Skeletal muscle satellite cell (primary cell): ENCODE results near the gene RAD51B.

Experiments
- H3K27me3 ChIP-seq: 2 replicates; pipeline ENCODE4 v1.7.0; 2013; ENCODE audit warnings: low read length; ENCODE audit not compliant: control insufficient read depth, insufficient read depth
- H3K36me3 ChIP-seq: 2 replicates; pipeline ENCODE4 v1.7.0; 2013; ENCODE audit warnings: mild to moderate bottlenecking, control low read depth, low read length; ENCODE audit not compliant: insufficient read depth
- H3K4me1 ChIP-seq: 2 replicates; pipeline ENCODE4 v1.7.0; 2013; ENCODE audit warnings: low read length; ENCODE audit not compliant: control insufficient read depth, insufficient read depth
- H3K4me2 ChIP-seq: 2 replicates; pipeline ENCODE4 v1.7.0; 2013; ENCODE audit warnings: mild to moderate bottlenecking, low read length
- H3K4me3 ChIP-seq: 2 replicates; pipeline ENCODE4 v1.7.0; 2013; ENCODE audit warnings: low read length
- H3K9ac ChIP-seq: 2 replicates; pipeline ENCODE4 v1.7.0; 2013; ENCODE audit warnings: mild to moderate bottlenecking, low read depth, low read length, moderate library complexity
- H3K9me3 ChIP-seq: replicated peaks from 2 replicates; pipeline ENCODE4 v1.7.0; 2013; ENCODE audit warnings: mild to moderate bottlenecking, control low read depth, low read length

Gene RAD51B

GRCh38 chr14:68744613-68745012 lies 925.0 kb downstream of the RAD51B start:
- H3K4me1 ChIP-seq = no peaks in the 10 kb centered on the region
- no peaks in the 10 kb centered on the region for H3K9me3 ChIP-seq
- no peaks in the 10 kb centered on the region for H3K36me3 ChIP-seq
- H3K4me3 ChIP-seq = no peak overlapping the region
- H3K4me2 ChIP-seq = no peak overlapping the region
- no peak overlapping the region for H3K9ac ChIP-seq
- no peaks in the 10 kb centered on the region for H3K27me3 ChIP-seq

GRCh38 chr14:68747393-68747792 lies 927.8 kb downstream of the RAD51B start:
- Histone ChIP-seq H3K4me2 (no peak overlapping the region), H3K4me1 (no peaks in the 10 kb centered on the region), H3K9ac (no peak overlapping the region), H3K36me3 (no peaks in the 10 kb centered on the region), H3K9me3 (no peaks in the 10 kb centered on the region), H3K27me3 (no peaks in the 10 kb centered on the region), H3K4me3 (no peak overlapping the region)

- no peaks in the 10 kb centered on the region for H3K27me3 ChIP-seq
- no peak overlapping the region for H3K4me3 ChIP-seq
- H3K36me3 ChIP-seq = no peaks in the 10 kb centered on the region
- no peak overlapping the region for H3K4me2 ChIP-seq
- no peak overlapping the region for H3K9ac ChIP-seq
- no peaks in the 10 kb centered on the region for H3K9me3 ChIP-seq
- no peaks in the 10 kb centered on the region for H3K4me1 ChIP-seq
Observed at GRCh38 chr14:68748260-68748659, 928.7 kb downstream of the RAD51B start.

- Histone ChIP-seq H3K9me3 (no peaks in the 10 kb centered on the region), H3K27me3 (no peaks in the 10 kb centered on the region), H3K4me1 (no peaks in the 10 kb centered on the region), H3K9ac (no peak overlapping the region), H3K4me2 (no peak overlapping the region), H3K4me3 (no peak overlapping the region), H3K36me3 (no peaks in the 10 kb centered on the region)
Observed at GRCh38 chr14:68748691-68749090, 929.1 kb downstream of the RAD51B start.

- Histone ChIP-seq H3K4me3 (no peak overlapping the region), H3K4me1 (no peaks in the 10 kb centered on the region), H3K4me2 (no peak overlapping the region), H3K9me3 (no peaks in the 10 kb centered on the region), H3K27me3 (no peaks in the 10 kb centered on the region), H3K36me3 (no peaks in the 10 kb centered on the region), H3K9ac (no peak overlapping the region)
Observed at GRCh38 chr14:68749487-68750475, 930.2 kb downstream of the RAD51B start.

- Histone ChIP-seq H3K36me3 (no peaks in the 10 kb centered on the region), H3K4me3 (no peak overlapping the region), H3K27me3 (no peaks in the 10 kb centered on the region)
Observed at GRCh38 chr14:68752271-68753006, 932.9 kb downstream of the RAD51B start.

GRCh38 chr14:68753690-68754089 lies 934.1 kb downstream of the RAD51B start:
- no peak overlapping the region for H3K9ac ChIP-seq
- no peak overlapping the region for H3K4me2 ChIP-seq

More at GRCh38 chr14:68752271-68753006, 932.9 kb downstream of the RAD51B start:
- Histone ChIP-seq H3K9me3 (no peaks in the 10 kb centered on the region), H3K4me2 (no peak overlapping the region), H3K4me1 (peaks cover 6% of the 10 kb centered on the region), H3K9ac (no peak overlapping the region)

GRCh38 chr14:68755016-68755353 lies 935.4 kb downstream of the RAD51B start:
- no peaks in the 10 kb centered on the region for H3K9me3 ChIP-seq
- H3K9ac ChIP-seq = no peak overlapping the region
- H3K36me3 ChIP-seq = no peaks in the 10 kb centered on the region
- H3K4me1 ChIP-seq = peaks cover 24% of the 10 kb centered on the region
- H3K4me2 ChIP-seq = no peak overlapping the region
- H3K4me3 ChIP-seq = no peak overlapping the region
- no peaks in the 10 kb centered on the region for H3K27me3 ChIP-seq

More at GRCh38 chr14:68753690-68754089, 934.1 kb downstream of the RAD51B start:
- Histone ChIP-seq H3K4me1 (peaks cover 17% of the 10 kb centered on the region), H3K4me3 (no peak overlapping the region), H3K36me3 (no peaks in the 10 kb centered on the region), H3K9me3 (no peaks in the 10 kb centered on the region), H3K27me3 (no peaks in the 10 kb centered on the region)

GRCh38 chr14:68756000-68756481 lies 936.5 kb downstream of the RAD51B start:
- peaks cover 25% of the 10 kb centered on the region for H3K4me1 ChIP-seq
- no peak overlapping the region for H3K4me2 ChIP-seq

GRCh38 chr14:68756734-68757133 lies 937.2 kb downstream of the RAD51B start:
- no peak overlapping the region for H3K9ac ChIP-seq

More at GRCh38 chr14:68756000-68756481, 936.5 kb downstream of the RAD51B start:
- H3K27me3 ChIP-seq = no peaks in the 10 kb centered on the region
- H3K9ac ChIP-seq = no peak overlapping the region
- H3K36me3 ChIP-seq = no peaks in the 10 kb centered on the region
- no peaks in the 10 kb centered on the region for H3K9me3 ChIP-seq
- no peak overlapping the region for H3K4me3 ChIP-seq

GRCh38 chr14:68757618-68758081 lies 938.1 kb downstream of the RAD51B start:
- H3K36me3 ChIP-seq = no peaks in the 10 kb centered on the region
- no peaks in the 10 kb centered on the region for H3K9me3 ChIP-seq
- no peak overlapping the region for H3K4me2 ChIP-seq
- peaks cover 29% of the 10 kb centered on the region for H3K4me1 ChIP-seq
- no peak overlapping the region for H3K9ac ChIP-seq
- no peaks in the 10 kb centered on the region for H3K27me3 ChIP-seq
- no peak overlapping the region for H3K4me3 ChIP-seq

More at GRCh38 chr14:68756734-68757133, 937.2 kb downstream of the RAD51B start:
- Histone ChIP-seq H3K4me2 (no peak overlapping the region), H3K27me3 (no peaks in the 10 kb centered on the region), H3K9me3 (no peaks in the 10 kb centered on the region), H3K36me3 (no peaks in the 10 kb centered on the region), H3K4me3 (no peak overlapping the region), H3K4me1 (peaks cover 25% of the 10 kb centered on the region)
